ENCODE data around the gene SPCS3.

DNA sequence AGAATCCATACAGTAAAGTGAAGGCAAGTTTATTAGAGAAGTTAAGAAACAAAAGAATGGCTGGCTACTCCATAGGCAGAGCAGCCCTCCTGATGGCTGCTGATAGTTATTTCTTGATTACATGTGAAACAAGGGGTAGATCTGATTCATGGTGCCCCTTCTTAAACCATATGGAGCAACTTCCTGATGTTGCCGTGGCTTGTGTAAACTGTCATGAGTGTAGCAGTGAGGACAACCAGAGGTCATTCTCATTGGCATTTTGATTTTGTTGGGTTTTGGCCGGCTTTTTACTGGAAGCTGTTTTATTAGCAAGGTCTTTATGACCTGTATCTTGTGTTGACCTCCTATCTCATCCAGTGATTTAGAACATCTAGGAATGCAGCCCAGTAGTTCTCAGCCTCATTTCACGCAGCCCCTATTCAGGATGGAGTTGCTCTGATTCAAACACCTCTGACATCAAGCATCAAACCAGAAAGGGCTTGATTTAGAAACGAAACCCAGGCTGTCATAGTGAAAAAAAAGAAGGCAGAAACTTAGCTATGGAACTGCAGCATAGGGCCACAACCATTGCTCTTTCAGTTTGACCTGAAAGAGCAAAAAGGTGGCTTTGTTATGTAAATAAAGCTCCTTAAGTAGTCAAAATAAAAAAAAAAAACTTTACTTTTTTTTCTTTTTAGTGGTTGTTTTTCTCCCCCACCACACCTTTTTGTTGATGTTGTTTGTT, 37.8 kb downstream of the SPCS3 start:
- TF ChIP-seq POLR2A (IDR thresholded peaks at IDR 0.05; ENCODE audit: low read length) (no peak), GATA1 (IDR thresholded peaks at IDR 0.05; ENCODE audit: low read depth, low read length) (no peak)
